HG03025 (cell line): Measurements from ENCODE around the gene ZNF692.

Source experiments
- ATAC-seq: cut with Tn5 transposase; IDR thresholded peaks from one replicate; pipeline ENCODE4 v1.9.1; 2021; ENCODE audit warnings: mild to moderate bottlenecking, moderate library complexity; ENCODE audit not compliant: unreplicated experiment, low FRiP score

Gene ZNF692

GRCh38 chr1:248828845-248829244 is 30.0 kb downstream of the ZNF692 start:
- ATAC-seq = no peak

- ATAC-seq = peak; percentile 94
These were observed 32.8 kb downstream of the ZNF692 start, which contains the start of gene SH3BP5L for GRCh38 chr1:248825909-248826760. TSS of gene SH3BP5L (minus strand) at chr1:248825915. CDS start at chr1:248824935, 980 bp downstream.

- ATAC-seq = peak; percentile 2
These were observed 33.3 kb downstream of the ZNF692 start for GRCh38 chr1:248825573-248825908.

- no peak for ATAC-seq
These were observed 33.7 kb downstream of the ZNF692 start for GRCh38 chr1:248825136-248825535.

GRCh38 chr1:248824701-248825100 is 34.2 kb downstream of the ZNF692 start:
- ATAC-seq = no peak

GRCh38 chr1:248824301-248824700 is 34.6 kb downstream of the ZNF692 start:
- no peak for ATAC-seq

- ATAC-seq = no peak
These were observed 35.3 kb downstream of the ZNF692 start for GRCh38 chr1:248823517-248824001.

- ATAC-seq = peak; percentile 29
These were observed 36.5 kb downstream of the ZNF692 start for GRCh38 chr1:248822148-248823032.

GRCh38 chr1:248821641-248822040 is 37.2 kb downstream of the ZNF692 start:
- no peak for ATAC-seq

- no peak for ATAC-seq
These were observed 37.8 kb downstream of the ZNF692 start for GRCh38 chr1:248821101-248821500.

GRCh38 chr1:248820041-248820585 is 38.8 kb downstream of the ZNF692 start:
- ATAC-seq = no peak

- peak; percentile 47 for ATAC-seq
These were observed 40.1 kb downstream of the ZNF692 start for GRCh38 chr1:248818505-248819374.

- ATAC-seq = no peak
These were observed 41.8 kb downstream of the ZNF692 start for GRCh38 chr1:248817065-248817464.

GRCh38 chr1:248816042-248816851 is 42.6 kb downstream of the ZNF692 start:
- no peak for ATAC-seq

- ATAC-seq = no peak
These were observed 43.4 kb downstream of the ZNF692 start for GRCh38 chr1:248815407-248816034.

GRCh38 chr1:248814351-248814750 is 44.5 kb downstream of the ZNF692 start:
- ATAC-seq = no peak

- no peak for ATAC-seq
These were observed 45.3 kb downstream of the ZNF692 start for GRCh38 chr1:248813546-248813945.

GRCh38 chr1:248812736-248813425 is 46.0 kb downstream of the ZNF692 start:
- no peak for ATAC-seq
